Astrocyte (in vitro differentiated cells and primary cell): ENCODE data around the gene KLK5.

ENCODE experiments used
- EZH2 ChIP-seq: IDR thresholded peaks from 2 replicates; pipeline ENCODE4 v1.6.1; 2012; ENCODE audit warnings: mild to moderate bottlenecking, low read length, inconsistent platforms; ENCODE audit not compliant: insufficient read depth
- TF ChIP-seq, protein P1 (sequence below): IDR thresholded peaks from 2 replicates; pipeline ENCODE4 v1.5.1; 2011; ENCODE audit warnings: low read depth, mild to moderate bottlenecking, inconsistent platforms, low read length, moderate library complexity; ENCODE audit not compliant: insufficient read depth

DNA sequence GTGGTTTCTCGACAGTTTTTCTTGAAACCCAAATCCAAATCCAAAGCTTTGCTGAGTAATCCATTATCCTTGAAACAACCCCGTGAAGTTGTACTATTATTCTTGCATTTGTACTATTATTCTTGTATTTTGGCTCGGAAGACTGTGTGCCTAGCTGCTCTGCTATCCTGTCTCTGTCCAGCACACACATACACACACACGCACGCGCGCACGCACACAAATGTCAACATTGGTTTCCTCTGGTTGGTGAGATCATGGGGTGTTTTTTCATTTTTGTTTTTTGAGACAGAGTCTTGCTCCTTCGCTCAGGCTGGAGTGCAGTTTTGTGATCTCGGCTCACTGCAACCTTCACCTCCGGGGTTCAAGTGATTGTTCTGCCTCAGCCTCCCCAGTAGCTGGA lies 26.7 kb downstream of the KLK5 start:
- TF ChIP-seq, protein P1, sequence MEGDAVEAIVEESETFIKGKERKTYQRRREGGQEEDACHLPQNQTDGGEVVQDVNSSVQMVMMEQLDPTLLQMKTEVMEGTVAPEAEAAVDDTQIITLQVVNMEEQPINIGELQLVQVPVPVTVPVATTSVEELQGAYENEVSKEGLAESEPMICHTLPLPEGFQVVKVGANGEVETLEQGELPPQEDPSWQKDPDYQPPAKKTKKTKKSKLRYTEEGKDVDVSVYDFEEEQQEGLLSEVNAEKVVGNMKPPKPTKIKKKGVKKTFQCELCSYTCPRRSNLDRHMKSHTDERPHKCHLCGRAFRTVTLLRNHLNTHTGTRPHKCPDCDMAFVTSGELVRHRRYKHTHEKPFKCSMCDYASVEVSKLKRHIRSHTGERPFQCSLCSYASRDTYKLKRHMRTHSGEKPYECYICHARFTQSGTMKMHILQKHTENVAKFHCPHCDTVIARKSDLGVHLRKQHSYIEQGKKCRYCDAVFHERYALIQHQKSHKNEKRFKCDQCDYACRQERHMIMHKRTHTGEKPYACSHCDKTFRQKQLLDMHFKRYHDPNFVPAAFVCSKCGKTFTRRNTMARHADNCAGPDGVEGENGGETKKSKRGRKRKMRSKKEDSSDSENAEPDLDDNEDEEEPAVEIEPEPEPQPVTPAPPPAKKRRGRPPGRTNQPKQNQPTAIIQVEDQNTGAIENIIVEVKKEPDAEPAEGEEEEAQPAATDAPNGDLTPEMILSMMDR = no peak
- TF ChIP-seq EZH2 = no peak
